Gastrocnemius medialis (tissue), 4 donors: Measurements from ENCODE around the gene FNDC1. TPM values are rescaled to one million over a fixed set of nuclear protein-coding genes. Genes with fewer than 3 reads are reported as not detected.

Source experiments
- ATAC-seq, 2 donors: fragments of 150-250 bp; one replicate each; pipeline ENCODE4 v1.9.1; 2016
- DNase-seq, 2 donors: peaks; one replicate each; pipeline ENCODE4 v3.0.0-alpha.2; 2019
- H3K27ac ChIP-seq, 4 donors: fragments of 200-600 bp; sonication (generic); 1 replicate in 1 of 4; 2 replicates in 3 of 4; pipeline ENCODE4 v1.5.1; 2016 to 2018; ENCODE audit warnings: mild to moderate bottlenecking in 2 of 4, moderate library complexity in 1 of 4
- H3K27me3 ChIP-seq, 3 donors: fragments of 200-600 bp; sonication (generic) in 2 of 3; 1 replicate in 1 of 3; 2 replicates in 2 of 3; pipeline versions ENCODE4 v1.5.1 to v1.6.0; 2016 to 2019; ENCODE audit warnings: mild to moderate bottlenecking in 1 of 3, moderate library complexity in 1 of 3
- H3K36me3 ChIP-seq, 2 donors: fragments of 200-600 bp; sonication (generic) in 1 of 2; one replicate each; pipeline ENCODE4 v1.5.1; 2017 to 2018
- H3K4me1 ChIP-seq, 2 donors: fragments of 200-600 bp; sonication (generic) in 1 of 2; one replicate each; pipeline ENCODE4 v1.5.1; 2016 to 2017; ENCODE audit warnings: mild to moderate bottlenecking in 2 of 2
- H3K4me3 ChIP-seq, 4 donors: fragments of 200-600 bp; sonication (generic) in 3 of 4; 1 replicate in 1 of 4; 2 replicates in 3 of 4; pipeline ENCODE4 v1.5.1; 2016 to 2019; ENCODE audit warnings: mild to moderate bottlenecking in 2 of 4
- H3K9me3 ChIP-seq, 3 donors: fragments of 200-600 bp; sonication (generic) in 2 of 3; 1 replicate in 1 of 3; 2 replicates in 2 of 3; pipeline ENCODE4 v1.5.1; 2016 to 2019
- CTCF ChIP-seq, 5 experiments: fragments of 450-650 bp in 3 of 5; fragments of 200-600 bp in 2 of 5; sonication (generic) in 2 of 5; IDR thresholded peaks in 4 of 5; conservative IDR thresholded peaks in 1 of 5; 1 replicate in 4 of 5; 2 replicates in 1 of 5; pipeline ENCODE4 v1.5.1; 2016 to 2019; ENCODE audit warnings: antibody characterized with exemption in 5 of 5, mild to moderate bottlenecking in 3 of 5, moderate library complexity in 3 of 5
- POLR2A ChIP-seq, 2 donors: fragments of 450-650 bp; IDR thresholded peaks; one replicate each; pipeline ENCODE4 v1.6.1; 2017; ENCODE audit warnings: antibody characterized with exemption in 2 of 2, mild to moderate bottlenecking in 2 of 2, moderate library complexity in 2 of 2
- in situ Hi-C, 4 donors: fragments of 200-750 bp; cut with MboI; loops; one replicate each; pipeline versions ENCODE4 v1.15.0 to v1.8.0; 2017; ENCODE audit warnings: low sequenced_read_pairs in 4 of 4
- intact Hi-C: fragments of 100-400 bp; cut with DNase I; formaldehyde crosslinking; loops from one replicate; pipeline ENCODE4 v1.15.1; 2023; ENCODE audit warnings: low total_unique reads
- total RNA-seq, 4 donors: library from RNA; depleted of rRNA; stranded (reverse); fragments of >200 nt; gene quantifications; one replicate each; pipeline versions ENCODE4 v1.1.0 to v1.2.3, GENCODE V29; 2016

Gene FNDC1
- total RNA-seq, 4 donors from 2014 or later: 0.16 to 0.41 (median 0.31) TPM

DNA sequence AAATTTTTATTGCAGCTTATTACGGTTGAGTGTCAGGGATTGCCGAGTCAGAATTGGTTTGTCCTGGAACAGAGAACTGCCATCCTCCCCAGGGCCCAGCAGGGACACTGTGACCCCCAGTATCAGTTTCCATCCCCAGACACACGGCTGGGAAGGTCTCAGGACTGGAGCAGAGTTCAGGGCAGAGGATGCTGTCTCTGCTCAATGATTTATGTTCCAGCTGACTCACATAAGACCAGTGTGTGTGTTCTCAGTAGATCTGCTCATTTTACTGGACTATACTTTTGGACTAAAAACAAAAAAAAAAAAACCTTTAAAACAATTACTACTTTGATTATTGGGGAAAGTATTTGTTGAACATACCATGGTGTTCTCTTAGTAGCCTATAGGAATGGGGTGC lies 44.2 kb downstream of the FNDC1 start:
- H3K27me3 ChIP-seq: no peaks in the 10 kb centered on the region
- H3K9me3 ChIP-seq: no peaks in the 10 kb centered on the region
- ATAC-seq: no peak
- H3K4me3 ChIP-seq: no peak overlapping the region
- DNase-seq: no peak
- H3K4me1 ChIP-seq: peaks cover 0 to 4% of the 10 kb centered on the region in 2 donors
- in situ Hi-C loops (no loop called here), intact Hi-C loops (no loop called here)
- no peaks in the 10 kb centered on the region for H3K36me3 ChIP-seq
- TF ChIP-seq POLR2A (IDR thresholded peaks at IDR 0.05) (no peak), CTCF (IDR thresholded peaks at IDR 0.05 in 4 of 5, conservative IDR thresholded peaks at IDR 0.05 in 1 of 5) (no peak)
- no peak overlapping the region for H3K27ac ChIP-seq

DNA sequence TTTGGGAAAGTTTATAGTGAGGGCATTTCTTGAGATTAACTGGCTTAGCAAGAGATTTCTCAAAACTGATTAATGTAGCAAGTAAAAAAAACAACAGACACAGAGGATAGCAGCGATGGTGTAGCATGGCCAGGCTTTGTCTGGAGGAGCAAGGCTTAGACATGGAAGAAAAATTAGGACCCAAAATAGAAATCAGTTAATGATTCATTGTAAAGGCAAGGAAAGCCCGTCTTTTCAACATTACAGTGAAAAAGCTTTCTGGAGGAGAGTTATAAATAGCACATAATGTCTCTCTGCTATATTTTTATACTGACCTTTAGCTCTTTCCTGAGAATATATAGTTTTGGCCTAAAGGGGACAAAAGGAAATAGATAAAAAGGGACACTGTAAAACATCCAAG lies 45.1 kb downstream of the FNDC1 start:
- Histone ChIP-seq H3K4me3 (no peak overlapping the region), H3K27ac (no peak overlapping the region), H3K4me1 (peaks cover 0 to 4% of the 10 kb centered on the region in 2 donors), H3K27me3 (no peaks in the 10 kb centered on the region), H3K36me3 (no peaks in the 10 kb centered on the region), H3K9me3 (no peaks in the 10 kb centered on the region)
- in situ Hi-C loops (no loop called here), intact Hi-C loops (no loop called here)
- ATAC-seq: no peak
- TF ChIP-seq POLR2A (IDR thresholded peaks at IDR 0.05) (no peak), CTCF (IDR thresholded peaks at IDR 0.05 in 4 of 5, conservative IDR thresholded peaks at IDR 0.05 in 1 of 5) (no peak)
- no peak for DNase-seq

DNA sequence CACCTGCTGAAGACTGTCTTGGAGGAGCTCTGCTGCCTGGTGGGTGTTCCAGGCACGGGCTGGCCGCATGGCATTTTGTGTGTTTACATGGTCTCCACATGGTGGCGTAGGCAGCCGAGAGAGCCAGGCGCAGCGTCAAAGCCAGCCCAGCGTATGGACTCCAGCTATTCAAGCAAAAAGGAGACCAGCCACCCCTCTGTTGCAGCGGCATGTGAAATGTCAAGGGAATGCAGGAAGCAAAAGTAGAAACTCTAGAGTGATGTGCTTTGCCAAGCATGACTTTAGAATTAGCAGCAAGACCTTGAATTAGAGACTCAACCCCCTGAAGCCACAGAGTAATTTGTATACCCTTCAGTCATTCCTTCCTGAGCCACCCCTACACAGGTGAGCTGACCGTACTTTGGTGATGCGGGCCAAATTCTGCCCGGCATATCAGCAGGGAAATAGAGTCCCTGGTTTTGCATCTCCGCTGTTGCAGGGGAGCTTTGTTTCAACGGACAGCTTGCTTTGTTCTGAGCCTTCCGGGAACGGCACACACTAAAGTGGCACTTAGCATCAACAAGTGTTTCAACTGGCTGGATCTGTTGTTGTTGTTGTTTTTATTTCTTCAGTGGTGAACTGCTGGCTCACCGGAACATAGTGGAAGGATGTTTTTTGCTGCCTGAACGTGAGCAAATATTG lies 48.5 kb downstream of the FNDC1 start:
- no peaks in the 10 kb centered on the region for H3K36me3 ChIP-seq
- no peak for ATAC-seq
- H3K9me3 ChIP-seq: no peaks in the 10 kb centered on the region
- DNase-seq: no peak
- H3K27ac ChIP-seq: no peak overlapping the region
- no peaks in the 10 kb centered on the region for H3K27me3 ChIP-seq
- H3K4me1 ChIP-seq: peaks cover 0 to 4% of the 10 kb centered on the region in 2 donors
- TF ChIP-seq POLR2A (IDR thresholded peaks at IDR 0.05) (no peak), CTCF (IDR thresholded peaks at IDR 0.05 in 4 of 5, conservative IDR thresholded peaks at IDR 0.05 in 1 of 5) (no peak)
- intact Hi-C loops (no loop called here), in situ Hi-C loops (no loop called here)
- no peak overlapping the region for H3K4me3 ChIP-seq

GRCh38 chr6:159220093-159220492 lies 50.9 kb downstream of the FNDC1 start:
- in situ Hi-C loops (no loop called here), intact Hi-C loops (no loop called here)
- Histone ChIP-seq H3K4me1 (no peaks in the 10 kb centered on the region), H3K9me3 (no peaks in the 10 kb centered on the region), H3K4me3 (no peak overlapping the region), H3K27me3 (no peaks in the 10 kb centered on the region), H3K36me3 (no peaks in the 10 kb centered on the region), H3K27ac (no peak overlapping the region)
- TF ChIP-seq CTCF (IDR thresholded peaks at IDR 0.05 in 4 of 5, conservative IDR thresholded peaks at IDR 0.05 in 1 of 5) (no peak), POLR2A (IDR thresholded peaks at IDR 0.05) (no peak)
- DNase-seq (no peak), ATAC-seq (no peak)
